Activated T-cell treated with anti-CD3 and anti-CD28 coated beads, Interleukin-2, amount 50 U/mL, for 48 hours (primary cell): ENCODE results near the gene SLC37A3.
A peak's percentile ranks its signal among the peaks of the same experiment; 100 is the strongest.

Experiments
- DNase-seq, 2 experiments: peaks; one replicate each; pipeline ENCODE4 v3.0.0-alpha.2; 2020

The SLC37A3 gene

DNA sequence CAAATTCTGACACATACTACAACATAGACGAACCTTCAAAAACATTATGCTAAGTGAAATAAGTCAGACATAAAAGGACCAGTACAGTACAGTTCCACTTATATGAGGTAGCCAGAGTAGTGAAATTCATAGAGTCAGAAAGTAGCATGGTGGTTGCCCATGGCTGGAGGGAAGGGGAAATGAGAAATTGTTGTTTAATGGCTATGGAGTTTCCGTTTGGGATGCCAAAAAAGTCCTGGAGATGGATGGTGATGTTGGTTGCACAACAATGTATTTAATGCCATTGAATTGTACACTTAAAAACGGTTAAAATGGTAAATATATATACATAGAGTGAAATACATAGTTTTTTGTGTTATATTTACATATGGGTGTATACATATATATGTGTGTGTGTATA, 2.1 kb upstream of the SLC37A3 start:
- DNase-seq, result no peak

DNA sequence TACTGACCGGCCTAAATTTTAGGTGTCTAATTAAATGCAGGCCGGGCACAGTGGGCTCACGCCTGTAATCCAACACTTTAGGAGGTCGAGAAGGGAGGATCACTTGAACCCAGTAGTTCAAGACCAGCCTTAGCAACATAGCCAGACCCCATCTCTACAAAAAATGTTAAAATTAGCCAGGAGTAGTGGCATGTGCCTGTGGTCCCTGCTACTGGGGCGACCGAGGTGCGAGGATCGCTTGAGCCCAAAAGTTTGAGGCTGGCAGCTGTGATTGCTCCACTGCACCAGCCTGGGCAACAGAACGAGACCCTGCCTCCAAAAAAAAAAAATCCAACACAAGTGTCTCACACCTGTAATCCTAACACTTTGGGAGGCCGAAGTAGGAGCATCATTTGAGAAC, 491 bp upstream of the SLC37A3 start:
- DNase-seq, result no peak

DNA sequence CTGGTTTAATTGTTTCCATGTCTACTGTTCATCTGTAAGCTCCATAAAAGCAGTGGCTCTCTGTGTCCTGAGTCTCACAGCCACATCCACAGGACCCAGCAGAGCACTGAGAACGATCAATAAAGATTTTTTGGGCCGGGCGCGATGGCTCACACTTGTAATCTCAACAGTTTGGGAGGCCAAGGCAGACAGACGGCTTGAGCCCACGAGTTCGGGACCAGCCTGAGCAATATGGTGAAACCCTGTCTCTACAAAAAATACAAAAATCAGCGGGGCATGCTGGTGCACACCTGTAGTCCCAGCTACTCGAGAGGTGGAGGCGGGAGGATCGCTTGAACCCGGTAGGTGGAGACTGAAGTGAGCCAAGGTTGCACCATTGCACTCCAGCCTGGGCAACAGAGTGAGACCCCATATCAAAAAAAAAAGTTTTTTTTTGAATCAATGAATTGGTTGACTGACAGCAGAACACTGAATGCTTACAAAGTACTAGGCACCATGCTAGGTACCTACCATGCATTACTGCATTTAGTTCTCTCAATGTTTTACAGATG, 4.5 kb downstream of the SLC37A3 start:
- DNase-seq, result no peak

DNA sequence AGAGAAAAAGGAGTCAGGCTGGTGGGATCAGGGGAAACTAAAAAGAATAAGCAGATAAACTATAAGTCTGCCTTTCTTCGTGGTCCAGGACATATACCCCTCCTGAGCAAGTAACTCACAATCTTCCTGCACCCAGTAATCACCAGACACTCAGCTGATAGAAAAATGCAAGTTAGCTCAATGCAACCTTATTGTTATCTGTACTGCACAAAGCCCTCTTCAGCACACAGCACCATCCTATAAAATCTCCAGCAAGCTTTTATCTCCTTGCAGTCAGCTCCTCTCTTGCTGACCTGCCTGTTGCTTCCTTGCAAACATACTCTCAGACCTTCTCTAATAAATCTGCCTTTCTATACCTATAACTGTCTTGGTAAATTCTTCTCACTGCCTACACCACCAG, 6.7 kb downstream of the SLC37A3 start:
- no peak for DNase-seq

DNA sequence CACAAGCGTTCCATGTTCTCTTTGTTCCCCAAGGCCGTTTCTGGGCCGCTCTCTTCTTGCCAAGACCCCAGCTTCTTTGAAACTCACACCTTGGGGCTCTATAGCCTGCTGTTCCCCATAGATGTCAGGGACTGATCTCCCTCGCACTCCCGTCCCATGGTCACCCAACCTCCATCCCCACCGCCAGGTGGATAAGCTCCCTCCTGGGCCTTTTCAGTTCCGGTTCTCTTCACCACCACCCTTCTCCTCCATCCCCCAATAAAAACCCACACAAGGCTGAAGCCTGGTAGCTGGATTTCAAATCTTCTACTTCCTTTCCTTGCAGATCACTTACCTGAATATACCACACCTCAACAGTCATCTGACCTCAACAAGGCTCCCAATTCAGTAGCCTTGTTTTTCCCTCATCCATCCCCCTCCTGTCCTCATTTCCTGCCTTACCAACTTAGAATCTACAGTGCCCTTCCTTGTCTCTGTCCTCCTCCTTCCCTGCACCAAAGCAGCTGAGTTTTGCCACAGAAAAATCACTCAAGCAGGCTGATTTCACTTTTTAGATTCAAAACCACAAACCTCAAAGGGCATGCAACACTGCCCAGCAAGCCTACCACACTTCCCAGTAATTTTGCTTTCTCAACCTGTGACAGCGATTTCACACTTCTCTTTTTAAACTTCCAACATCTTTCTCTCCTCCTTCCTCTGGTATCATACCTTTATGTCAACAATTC, 7.7 kb downstream of the SLC37A3 start:
- DNase-seq, result peak in 1 of 2 experiments; percentile 47

DNA sequence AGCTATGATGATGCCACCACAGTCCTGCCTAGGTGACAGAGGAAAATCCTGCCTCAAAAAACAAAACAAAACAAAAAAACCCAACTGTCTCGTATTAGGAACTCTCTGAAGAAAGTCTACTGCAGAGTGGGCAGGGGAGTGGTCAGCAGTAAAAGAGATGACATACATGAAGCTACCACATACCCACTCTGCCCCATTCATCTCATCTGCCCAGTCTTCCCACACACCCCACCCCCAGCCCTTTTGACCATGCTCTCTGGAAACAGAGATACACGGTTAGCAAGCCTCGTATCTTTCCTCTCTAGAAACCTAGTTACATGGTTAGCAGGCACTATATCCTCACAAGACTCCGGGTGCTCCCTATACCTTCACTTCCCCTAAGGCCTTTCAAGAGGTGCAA, 8.3 kb downstream of the SLC37A3 start:
- DNase-seq, result peak in 1 of 2 experiments; percentile 38

DNA sequence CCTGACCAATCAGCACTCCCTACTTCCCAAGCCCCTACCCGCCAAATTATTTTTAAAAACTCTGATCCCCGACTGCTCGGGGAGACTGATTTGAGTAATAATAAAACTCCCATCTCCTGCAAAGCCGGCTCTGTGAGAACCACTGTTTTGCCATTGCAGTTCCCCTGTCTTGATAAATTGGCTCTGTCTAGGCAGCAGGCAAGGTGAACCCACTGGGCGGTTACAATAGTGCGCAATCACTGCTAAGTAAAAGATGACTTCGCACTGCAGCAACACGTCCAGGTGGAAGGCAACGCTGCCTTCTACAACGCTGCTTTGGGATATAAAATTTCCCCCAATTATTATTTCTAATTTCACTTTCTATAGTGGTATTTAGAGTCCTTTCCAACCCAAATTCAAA, 8.9 kb downstream of the SLC37A3 start:
- no peak for DNase-seq

DNA sequence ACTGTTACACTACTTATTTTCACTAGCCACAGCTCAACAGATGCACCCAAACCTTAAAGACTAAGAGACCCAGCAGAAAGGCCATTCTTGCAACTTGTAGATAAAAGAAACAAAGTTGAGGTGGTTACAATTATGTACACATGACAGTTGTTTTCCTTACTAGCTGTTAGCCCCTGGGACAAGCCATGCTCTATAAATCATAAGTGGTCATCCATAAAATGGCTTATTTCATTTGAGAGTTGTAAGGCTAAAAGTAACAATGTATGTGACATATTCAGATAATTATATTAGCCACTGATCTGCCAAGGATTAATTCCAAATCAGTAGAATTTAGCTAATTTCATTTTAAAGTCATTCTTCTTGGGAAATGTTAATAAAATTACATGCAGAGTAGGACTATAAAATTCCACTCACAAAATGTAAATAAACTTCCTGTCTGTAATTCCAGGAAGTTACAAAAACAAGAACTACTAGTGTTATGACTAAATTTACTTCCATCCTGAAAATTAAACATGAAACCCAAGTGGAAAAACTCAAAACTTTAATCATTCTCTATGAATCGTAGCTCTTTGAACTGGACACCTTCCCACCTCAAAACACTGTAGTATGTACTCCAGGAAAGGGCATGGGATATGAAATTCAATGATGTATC, 13.3 kb downstream of the SLC37A3 start:
- DNase-seq, result no peak

DNA sequence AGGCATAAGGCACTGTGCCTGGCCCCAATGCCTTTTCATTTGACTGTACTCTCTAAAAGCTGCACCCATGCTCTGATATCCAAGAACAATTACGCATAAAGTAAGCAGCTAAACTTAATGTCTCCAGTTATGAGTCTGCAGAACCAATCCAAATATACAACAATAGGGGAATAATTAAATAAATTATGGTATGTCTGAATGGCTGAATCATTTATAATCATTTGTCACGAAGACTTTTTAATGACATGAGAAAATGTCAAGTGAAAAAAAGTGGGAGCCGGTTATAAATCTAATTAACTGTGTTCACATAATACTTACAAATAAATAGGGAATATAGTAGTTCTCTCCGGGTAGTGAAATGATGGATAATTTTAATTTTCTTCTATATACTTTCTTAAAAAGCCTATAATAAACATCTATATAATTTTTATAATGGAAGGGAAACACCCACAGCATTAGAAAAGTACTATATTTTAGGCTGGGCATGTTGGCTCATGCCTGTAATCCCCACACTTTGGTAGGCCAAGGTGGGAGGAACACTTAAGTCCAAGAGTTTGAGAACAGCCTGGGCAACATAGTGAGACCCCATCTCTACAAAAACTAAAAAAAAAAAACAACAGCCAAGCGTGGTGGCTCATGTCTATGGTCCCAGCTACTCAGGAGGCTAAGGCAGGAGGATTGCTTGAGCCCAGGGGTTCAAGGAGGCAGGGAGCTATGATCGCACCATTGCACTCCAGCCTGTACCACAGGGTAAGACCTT, 14.2 kb downstream of the SLC37A3 start:
- DNase-seq, result peak in 1 of 2 experiments; percentile 8

DNA sequence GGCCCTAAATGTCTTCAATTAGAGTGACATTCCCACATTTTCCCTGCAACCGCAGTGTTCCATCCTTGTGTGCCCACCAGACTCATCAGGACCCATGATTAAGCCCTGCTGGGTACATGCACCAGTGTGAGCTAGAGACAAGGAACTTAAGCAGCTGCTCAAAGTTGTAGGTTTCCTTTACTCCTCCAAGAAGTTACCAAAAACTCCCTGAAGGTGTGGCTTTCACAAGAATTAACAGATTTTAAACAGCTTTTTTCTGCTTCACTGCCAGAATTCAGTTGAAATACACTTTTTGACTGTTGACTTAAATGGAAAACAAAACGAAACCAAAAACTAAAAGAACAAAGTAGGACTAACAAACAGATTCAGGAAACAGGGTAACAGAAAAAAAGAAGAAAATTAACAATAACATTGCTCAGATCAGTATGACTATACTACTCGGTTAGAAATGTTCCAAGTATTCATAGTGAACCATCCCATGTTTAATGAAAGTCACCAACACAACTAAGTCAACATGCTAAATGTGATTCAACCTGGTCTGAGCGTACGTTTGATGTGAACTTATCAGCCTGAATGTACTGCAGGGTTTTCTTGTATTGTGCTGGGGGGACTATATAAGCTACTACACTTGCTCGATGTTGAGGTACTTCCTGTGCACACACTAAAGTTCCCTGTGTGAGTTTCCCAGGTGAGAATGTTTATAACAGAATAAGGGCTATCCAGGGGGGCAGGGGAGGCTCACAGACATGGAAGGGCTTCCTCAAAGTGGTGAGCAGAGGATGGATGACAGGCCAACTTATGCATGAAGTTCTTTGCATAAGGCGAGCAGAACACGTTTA, 22.2 kb downstream of the SLC37A3 start:
- peak; percentile 60 to 61 for DNase-seq

DNA sequence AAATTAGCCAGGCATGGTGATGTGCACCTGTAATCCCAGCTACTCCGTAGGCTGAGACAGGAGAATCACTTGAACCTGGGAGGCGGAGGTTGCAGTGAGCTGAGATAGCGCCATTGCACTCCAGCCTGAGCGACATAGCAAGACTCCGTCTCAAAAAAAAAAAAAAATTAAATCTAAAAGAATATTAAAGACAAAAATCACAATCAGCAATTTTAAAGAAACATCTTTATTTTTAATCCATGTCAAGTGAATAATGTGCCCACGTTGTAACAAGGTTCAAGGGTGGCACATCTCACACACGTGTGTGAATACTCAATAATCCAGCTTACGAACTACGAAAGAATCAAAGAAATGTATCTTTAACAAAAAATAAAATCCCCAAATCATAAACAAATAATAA, 23.0 kb downstream of the SLC37A3 start:
- no peak for DNase-seq

DNA sequence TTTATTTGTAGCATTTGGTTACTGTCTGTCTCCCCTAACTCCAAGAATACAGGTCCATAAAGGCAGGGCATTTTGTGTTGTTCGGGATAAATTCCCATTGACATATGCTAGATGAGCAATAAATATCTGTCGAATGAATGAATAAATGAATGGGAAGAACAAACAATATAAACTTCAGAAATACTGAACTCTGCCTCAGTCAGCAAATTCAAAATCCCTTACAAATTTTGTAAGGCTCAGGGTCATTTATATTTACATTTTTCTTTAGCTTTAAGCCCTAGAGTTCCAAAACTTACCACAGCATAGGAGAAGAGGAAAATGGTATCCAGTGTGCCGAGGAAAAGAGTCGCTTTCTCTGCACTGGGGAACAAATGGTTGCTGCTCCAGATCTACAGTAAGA, 29.0 kb downstream of the SLC37A3 start:
- DNase-seq, result no peak

DNA sequence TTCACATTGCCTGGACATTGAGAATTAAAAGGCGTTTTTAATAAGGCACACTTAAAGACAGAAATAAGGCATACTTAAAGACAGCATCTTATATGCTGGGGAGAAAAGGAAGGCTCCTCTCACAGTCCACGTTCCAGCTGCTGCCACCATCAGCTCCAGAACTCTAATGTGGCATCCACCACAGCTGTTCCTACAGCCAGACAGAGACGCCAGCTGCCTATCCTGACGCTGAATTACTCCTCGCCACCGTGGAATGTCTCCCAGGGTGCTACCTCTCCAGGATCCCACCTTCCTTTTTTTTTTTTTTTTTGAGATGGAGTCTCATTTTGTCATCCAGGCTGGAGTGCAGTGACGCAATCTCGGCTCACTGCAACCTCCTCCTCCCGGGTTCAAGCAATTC, 30.8 kb downstream of the SLC37A3 start:
- no peak for DNase-seq

DNA sequence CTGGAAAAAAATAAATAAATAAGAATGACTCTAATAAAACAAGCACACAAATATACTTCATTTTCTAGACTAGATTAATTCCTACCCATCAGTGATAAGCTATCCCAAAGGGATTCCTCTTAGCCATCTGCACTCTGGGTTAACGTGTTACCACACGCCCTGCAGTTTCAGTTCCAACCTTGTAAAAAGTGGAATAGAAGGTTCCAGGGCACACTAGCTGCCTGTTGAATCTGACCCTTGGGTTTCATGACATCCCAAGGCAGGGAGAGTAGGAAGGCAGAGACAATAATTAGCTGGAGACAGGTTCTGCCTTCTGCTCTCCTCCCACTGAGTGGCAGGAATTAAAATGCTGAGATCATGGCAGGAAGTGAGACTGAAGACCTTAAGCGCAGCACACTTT, 33.5 kb downstream of the SLC37A3 start:
- no peak for DNase-seq

DNA sequence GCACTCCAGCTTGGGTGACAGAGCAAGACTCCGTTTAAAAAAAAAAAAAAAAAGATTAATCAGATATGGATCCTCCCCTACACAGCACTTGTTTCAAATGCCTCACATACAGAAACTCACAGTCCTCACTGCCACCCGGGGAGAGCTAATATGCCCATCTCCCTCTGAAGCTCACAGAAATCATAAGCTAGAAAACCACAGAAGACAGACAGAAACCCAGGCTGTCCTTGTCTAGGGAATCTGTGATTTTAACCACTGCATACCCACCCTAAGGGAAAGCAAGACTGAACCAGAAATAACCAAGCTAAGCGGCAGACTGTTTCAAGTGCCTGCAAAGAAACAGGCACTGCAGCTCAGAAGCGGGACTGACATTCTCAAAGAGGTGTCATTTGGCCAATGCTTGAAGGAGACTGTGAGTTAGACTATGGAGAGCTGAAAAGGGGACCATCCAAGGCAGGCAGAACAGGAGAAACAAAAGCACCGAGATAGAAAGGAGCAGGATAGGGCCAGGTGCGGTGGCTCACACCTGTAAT, 37.6 kb downstream of the SLC37A3 start:
- DNase-seq, result no peak

DNA sequence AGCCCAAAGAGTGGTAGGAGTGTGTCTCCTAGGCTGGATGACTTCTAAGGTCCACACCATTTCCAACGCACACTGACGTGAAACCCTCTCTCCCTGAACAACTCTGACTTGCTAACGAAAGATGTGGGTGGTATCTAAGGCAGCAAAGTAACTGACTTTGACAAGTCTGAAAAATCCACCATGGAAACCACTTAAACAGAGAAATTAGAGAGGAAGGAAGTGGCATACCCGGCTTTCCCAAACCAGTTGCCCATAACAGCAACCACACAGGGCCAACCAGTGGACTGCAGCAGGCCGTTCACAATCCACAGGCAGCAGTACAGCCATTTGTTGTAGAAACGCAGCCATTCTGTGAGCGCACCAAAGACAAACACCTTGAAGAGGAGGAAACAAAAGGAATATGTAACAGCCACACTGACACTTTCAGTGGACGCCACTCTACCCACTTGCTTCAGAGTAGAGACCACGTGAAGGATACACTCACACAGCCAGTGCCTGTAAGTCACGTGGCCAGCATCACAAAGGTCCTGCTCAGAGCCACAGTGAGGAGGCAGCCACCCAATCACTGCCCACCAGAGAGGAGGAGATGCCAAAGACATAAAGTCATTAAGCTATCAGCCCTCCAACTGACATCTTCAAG, 39.8 kb downstream of the SLC37A3 start:
- peak; percentile 33 to 37 for DNase-seq

DNA sequence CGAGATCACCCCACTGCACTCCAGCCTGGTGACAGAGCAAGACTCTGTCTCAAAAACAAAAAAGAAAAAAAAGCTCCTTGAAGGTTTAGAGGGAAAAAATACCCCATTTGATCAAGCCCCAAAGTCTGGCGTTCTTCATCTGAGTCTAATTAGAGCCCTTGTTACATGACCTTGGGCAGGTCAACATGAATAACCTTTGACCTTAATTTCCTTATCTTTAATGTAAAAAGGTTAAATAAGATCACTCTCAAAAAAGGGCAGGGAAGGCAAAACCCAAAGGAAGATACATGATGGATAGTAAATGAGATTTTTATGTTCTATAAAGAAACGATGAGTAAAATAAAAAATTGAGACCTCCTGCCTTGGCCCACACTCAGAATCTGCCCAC, 40.3 kb downstream of the SLC37A3 start:
- no peak for DNase-seq

DNA sequence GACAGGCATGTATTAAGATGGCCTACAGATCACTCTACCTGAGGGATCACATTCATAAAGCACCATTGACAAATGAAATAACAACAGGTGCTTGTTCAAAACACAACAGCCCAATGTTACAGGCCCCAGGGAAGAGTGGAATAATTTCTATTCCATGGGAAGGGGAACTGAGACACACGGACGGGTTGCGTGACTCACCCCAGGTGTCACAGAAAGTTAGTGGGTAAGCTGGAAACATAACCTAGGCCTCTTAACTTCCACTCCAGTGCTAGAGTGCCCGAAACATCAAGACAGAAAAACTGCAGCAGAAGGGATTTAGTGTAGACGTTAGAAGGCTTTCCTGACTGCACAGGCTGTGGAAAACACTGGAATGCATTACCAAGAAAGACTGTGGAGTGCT, 48.3 kb downstream of the SLC37A3 start:
- no peak for DNase-seq

DNA sequence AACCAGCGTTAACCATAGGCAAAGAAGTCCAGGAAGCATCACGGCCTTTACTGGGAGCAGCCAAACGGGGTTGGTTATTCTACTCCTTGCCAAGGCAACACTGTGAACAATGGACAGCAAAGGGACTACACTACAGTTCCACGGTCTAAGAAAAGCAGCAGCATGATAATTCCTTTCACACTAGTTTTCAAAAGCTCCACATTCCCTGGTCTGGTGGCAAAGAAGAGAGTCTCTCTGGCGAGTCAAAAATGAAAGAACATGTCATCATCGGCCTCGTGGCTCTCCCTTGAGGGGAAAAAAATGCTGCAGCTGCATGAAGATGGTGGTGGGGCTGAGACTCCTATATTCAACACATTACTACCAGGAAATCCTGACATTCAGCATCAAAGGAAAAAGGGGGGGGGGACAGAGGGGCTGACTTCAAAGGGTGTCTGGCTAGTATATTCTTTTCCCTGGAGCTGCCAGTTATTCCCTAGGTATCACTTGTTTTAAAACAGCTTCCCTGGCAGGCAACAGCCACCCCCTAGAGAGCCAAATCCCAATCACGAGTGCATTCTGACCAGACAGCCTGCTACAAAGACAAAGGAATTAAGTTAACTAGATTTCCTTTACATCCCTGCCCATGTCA, 49.1 kb downstream of the SLC37A3 start:
- DNase-seq, result no peak

DNA sequence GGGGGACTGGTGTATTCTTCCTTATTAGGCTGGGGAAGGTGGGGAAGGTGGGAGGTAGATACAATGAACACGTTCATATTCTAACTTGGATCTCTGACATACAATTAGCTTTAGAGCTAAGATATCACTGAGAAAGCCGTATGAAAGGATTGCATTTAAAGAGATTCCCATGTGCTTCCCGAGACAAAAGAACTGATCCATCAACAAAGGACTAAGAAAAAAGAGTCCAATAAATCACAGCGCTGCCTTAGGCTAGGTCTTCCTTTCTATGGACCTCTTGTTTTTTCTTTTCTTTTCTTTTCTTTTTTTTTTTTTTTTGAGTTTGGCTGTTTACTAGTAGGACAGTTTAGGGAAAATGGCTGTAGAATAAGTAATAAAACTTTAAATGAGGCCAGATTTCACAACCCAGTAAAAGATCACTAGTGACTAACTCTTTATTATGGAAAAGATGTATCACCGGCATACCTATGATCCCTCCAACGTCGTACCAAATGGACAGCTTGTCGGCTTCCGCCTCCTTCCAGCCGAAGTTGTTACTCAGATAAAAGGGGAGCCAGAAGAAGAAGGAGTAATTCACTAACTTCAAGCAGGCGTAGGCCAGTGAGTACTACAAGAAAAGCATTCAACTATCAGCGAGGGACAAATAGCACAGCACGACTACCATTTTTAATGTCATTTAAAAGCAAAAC, 50.0 kb downstream of the SLC37A3 start:
- DNase-seq, result no peak

DNA sequence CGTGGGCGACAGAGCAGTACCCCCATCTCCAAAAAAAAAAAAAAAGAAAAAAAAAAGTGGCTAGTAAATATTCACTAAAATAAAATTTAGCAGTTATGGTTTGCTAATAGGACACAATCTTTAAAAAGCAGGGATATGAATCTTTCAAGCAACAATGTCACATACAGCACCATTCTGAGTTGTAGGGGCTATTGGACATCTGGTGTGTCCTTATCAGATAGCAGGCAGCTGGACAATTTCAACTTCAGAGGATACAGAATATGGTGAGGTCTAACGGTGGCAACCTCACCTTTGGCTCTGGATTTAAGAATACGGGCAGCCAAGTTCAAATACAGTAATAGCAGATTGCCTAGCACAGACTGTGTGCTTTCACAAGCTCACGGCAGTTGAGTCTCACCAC, 51.1 kb downstream of the SLC37A3 start:
- DNase-seq, result no peak
